RWPE1 (cell line): ENCODE measurements around the gene PKD1.
"Not testable (repeated sequence)": the region's sequence is repeated elsewhere in the genome, so short reads cannot be mapped to it uniquely, and the experiment has no call there.

ENCODE experiments used
- CTCF ChIA-PET: fragments of 350-600 bp; sonication (Branson Sonifier 250); formaldehyde crosslinking; extraction: SDS; loops from one replicate; lab custom pipeline; 2021; lab: Yijun Ruan, JAX
- POLR2A ChIA-PET: fragments of 400-600 bp; formaldehyde crosslinking; extraction: SDS; loops from one replicate; lab custom pipeline; 2020; ENCODE audit warnings: antibody characterized with exemption; ENCODE audit not compliant: low non-redundant PET; lab: Yijun Ruan, JAX
- DNase-seq: peaks from one replicate; pipeline ENCODE4 v3.0.0; 2012; ENCODE audit warnings: low spot score
- H3K27ac ChIP-seq: fragments of 450-650 bp; 2 replicates; pipeline ENCODE4 v1.5.1; 2017
- CTCF ChIP-seq: fragments of 450-650 bp; conservative IDR thresholded peaks from 2 replicates; pipeline ENCODE4 v1.5.1; 2017; ENCODE audit warnings: low read depth, mild to moderate bottlenecking

The PKD1 gene

DNA sequence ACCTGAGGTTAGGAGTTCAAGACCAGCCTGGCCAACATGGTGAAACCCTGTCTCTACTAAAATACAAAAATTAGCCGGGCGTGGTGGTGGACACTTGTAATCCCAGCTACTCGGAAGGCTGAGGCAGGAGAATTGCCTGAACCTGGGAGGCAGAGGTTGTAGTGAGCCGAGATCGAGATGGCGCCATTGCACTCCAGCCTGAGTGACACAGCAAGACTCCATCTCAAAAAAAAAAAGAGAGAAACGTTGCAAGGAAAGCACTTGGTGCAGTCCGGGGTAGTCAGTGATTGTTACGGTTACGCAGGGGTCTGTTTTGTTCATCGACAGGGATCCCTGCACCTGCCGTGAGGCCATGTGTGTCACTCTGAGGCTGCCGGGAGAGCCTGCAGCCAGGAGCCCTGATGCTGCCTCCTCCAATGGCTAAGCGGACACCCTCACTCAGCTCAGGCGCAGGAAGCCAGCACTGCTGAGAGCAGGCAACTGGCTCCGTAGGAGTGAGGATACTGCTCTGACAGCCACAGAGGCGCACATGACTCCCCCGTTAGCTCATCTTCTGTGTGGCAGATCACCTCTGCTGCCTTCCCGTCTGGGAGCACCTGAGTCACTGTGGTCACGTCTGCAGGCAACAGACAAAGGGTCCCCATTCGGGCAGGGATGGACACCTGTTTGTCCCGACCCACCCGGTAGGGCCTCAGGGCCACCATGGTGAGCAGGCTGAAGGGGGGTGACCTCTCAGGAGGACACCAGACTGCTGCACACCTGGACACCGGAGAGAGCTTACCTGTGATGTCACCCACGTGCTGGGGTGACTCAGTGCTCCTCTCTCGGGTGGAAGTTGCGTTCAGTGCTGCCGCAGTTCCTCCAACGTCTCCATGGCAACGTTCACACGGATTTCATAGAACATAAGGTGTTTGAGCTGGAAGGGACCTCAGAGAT lies 7.5 kb upstream of the PKD1 start:
- ChIA-PET CTCF (interaction anchor here (0.8 kb wide), 1 partner anchor 22 kb away, joined by 4 read pairs; no protein-coding TSS in a partner anchor), POLR2A (interaction anchor here (0.5 kb wide), 1 partner anchor 244 kb away, joined by 3 read pairs; no protein-coding TSS in a partner anchor)

DNA sequence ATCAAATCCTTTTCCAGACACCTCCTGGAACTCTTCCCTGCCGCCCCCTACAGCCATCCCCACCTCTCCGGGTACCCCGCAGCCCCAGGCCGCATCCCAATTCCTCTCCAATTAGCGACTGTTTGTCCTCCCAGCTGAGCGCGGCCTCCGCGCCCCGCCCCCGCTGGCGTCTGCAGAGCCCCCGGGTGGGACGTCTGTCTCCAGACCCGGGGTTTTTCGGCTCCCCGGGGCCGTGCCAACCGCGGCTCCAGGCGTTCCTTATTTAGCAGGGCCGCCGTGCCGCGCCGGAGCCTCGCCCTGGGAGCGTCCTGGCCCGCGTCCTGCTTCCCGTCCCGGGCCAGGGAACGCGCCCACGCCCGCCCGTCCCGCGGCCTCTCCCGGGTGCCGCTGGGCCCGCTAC lies 627 bp downstream of the PKD1 start:
- DNase-seq, POLR2A ChIA-PET, CTCF ChIA-PET: not testable (repeated sequence)
- peak overlapping the region; percentile 82 for H3K27ac ChIP-seq

More for the DNA sequence above, 7.5 kb upstream of the PKD1 start:
- H3K27ac ChIP-seq = peak overlapping the region; percentile 8; the same call in 1 of the 2 replicates
- no peak for TF ChIP-seq CTCF
- no peak for DNase-seq

DNA sequence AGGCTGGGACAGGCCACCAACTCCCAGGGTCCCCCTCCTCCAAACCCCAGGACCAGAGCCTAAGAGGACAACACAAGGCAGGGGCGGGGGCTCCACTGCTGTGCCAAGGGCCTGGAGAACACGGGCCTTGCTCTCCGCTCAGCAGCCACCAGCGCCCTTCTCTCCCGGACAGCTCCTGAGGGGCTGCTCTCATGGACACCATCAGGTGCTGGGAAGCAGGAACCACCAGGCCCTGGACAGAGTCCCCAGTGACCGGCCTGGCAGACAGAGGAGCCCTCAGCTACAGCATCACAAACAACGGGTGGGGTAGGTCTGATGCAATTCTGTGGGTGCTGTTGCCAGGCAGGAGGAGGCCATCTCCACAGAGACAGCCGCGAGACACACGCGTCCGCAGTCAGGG lies 1.9 kb downstream of the PKD1 start:
- CTCF ChIA-PET, DNase-seq, POLR2A ChIA-PET: not testable (repeated sequence)
- peak overlapping the region; percentile 60 for H3K27ac ChIP-seq

- POLR2A ChIA-PET, DNase-seq, CTCF ChIA-PET: not testable (repeated sequence)
- peak overlapping the region; percentile 96 for H3K27ac ChIP-seq
Measured at GRCh38 chr16:2129890-2130447, 5.7 kb downstream of the PKD1 start.

GRCh38 chr16:2129251-2129650 lies 6.4 kb downstream of the PKD1 start:
- DNase-seq, POLR2A ChIA-PET, CTCF ChIA-PET: not testable (repeated sequence)
- peak overlapping the region; percentile 96 for H3K27ac ChIP-seq

- DNase-seq, POLR2A ChIA-PET: not testable (repeated sequence)
- CTCF ChIA-PET = interaction anchor here (0.7 kb wide), 1 partner anchor 51 kb away, joined by 3 read pairs; no protein-coding TSS in a partner anchor
- peak overlapping the region; percentile 99 for H3K27ac ChIP-seq
Measured at GRCh38 chr16:2127630-2128280, 7.9 kb downstream of the PKD1 start.

GRCh38 chr16:2126928-2127556 lies 8.7 kb downstream of the PKD1 start:
- DNase-seq, POLR2A ChIA-PET: not testable (repeated sequence)
- peak overlapping the region; percentile 99 for H3K27ac ChIP-seq
- CTCF ChIA-PET = interaction anchor here (0.8 kb wide), 1 partner anchor 14 kb away, joined by 4 read pairs; no protein-coding TSS in a partner anchor

- CTCF ChIA-PET = interaction anchor here (0.5 to 0.8 kb wide), 2 partner anchors 12 to 14 kb away, joined by 4 to 7 read pairs; no protein-coding TSS in a partner anchor
- DNase-seq, POLR2A ChIA-PET: not testable (repeated sequence)
- H3K27ac ChIP-seq = peak overlapping the region; percentile 99
Measured at GRCh38 chr16:2126161-2126743, 9.4 kb downstream of the PKD1 start.

DNA sequence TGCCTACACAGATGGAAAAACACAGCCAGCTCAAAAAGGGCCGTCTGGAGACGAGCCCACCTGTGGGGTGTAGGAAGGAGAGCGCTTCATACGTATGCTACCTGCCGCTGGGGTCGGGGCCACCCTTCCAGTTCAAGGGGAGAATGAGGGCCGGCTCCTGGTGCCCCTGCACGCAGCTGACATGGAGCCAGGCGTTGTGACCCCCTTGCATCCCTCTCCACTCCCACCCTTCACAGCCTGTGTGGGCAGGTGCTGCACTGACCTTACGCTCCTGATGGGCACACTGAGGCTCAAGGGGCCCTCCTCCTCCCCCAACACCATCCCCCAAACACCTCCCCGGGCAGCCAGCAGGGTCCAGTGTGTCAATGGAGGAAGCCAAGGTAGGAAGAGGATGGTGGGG lies 10.1 kb downstream of the PKD1 start:
- DNase-seq, CTCF ChIA-PET, POLR2A ChIA-PET: not testable (repeated sequence)
- H3K27ac ChIP-seq = peak overlapping the region; percentile 99

DNA sequence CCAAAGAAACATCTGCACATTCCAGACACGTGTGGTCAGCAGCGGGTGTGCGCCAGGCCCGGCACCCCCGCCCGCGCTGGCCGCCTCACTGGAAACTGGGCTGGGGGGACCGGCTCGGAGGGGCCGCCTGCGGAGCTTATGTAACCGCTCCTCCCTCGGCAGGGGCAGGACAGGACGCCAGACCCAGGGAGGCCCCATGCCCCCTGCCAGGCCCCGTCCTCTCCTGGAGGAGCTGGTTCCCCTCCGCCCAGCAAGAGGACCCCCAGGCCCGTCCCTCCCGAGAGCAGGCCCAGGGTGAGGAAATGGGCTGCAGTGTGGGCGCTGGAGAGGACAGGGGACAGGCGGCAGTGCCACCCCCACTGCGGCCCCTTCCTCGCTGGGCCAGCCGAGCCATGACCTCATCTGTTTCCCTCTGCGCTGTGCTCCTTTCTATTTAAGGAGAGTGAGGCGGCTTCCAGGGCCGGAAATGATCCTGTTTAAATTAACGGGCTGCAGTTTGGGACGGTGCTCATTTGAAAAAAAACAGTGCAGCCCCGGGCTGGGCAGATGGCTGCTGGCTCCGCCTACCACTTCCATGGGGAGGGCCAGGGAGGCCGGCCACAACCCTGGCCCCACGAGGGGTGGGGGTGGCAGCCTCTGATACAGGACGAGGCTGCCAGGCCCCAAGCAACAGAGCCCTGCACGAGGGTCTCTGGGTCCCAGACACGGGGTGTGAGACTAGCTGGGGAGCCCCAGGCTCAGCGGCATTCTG lies 10.8 kb downstream of the PKD1 start:
- H3K27ac ChIP-seq = peak overlapping the region; percentile 99
- POLR2A ChIA-PET, DNase-seq, CTCF ChIA-PET: not testable (repeated sequence)

GRCh38 chr16:2124377-2124693 lies 11.4 kb downstream of the PKD1 start:
- H3K27ac ChIP-seq = peak overlapping the region; percentile 99
- POLR2A ChIA-PET, CTCF ChIA-PET, DNase-seq: not testable (repeated sequence)

- peak overlapping the region; percentile 99 for H3K27ac ChIP-seq
- CTCF ChIA-PET = interaction anchor here (3.2 kb wide), 1 partner anchor 17 kb away, joined by 28 read pairs; no protein-coding TSS in a partner anchor
- DNase-seq, POLR2A ChIA-PET: not testable (repeated sequence)
Measured at GRCh38 chr16:2123706-2124376, 11.9 kb downstream of the PKD1 start.

DNA sequence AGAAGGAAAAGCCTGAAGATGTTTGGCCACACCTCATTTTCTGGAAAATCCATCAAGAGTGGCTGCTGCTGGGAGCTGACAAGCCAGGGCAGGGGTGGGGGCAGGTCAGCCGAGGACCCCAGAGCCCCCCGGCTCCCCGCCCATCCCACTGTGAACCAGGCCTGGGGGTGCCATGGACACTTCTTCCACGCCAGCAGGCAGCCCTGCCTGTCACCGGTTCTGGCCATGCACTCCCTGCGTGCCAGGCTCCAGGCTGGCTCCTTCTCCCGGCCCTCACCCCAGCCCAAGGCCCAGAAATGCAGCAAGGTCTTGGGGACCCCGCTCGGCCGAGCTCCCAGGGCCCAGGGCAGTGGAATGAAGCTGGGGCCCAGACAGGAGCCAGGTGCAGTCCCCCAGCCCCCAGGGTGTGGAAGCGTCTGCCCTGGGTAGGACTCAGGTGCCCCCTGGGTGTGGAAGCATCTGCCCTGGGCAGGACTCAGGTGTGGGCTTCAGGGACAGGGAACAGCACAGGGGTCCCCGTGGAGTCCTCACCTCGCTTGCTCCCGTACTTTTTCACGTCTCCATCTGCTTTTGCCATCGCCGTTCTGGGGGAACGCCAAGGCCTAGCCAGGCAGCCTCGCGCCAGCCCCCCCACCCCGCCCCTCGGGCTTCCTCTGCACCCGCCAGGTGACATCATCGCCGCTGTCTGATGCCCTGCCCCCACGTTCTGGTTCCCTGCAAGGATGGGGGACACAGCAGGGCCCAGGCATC lies 12.6 kb downstream of the PKD1 start:
- POLR2A ChIA-PET, DNase-seq: not testable (repeated sequence)
- CTCF ChIA-PET = interaction anchor here (3.2 kb wide), 1 partner anchor 17 kb away, joined by 28 read pairs; no protein-coding TSS in a partner anchor
- peak overlapping the region; percentile 99 for H3K27ac ChIP-seq
